ENCODE data around the gene WWOX. TPM values are rescaled to one million over a fixed set of nuclear protein-coding genes. Genes with fewer than 3 reads are reported as not detected.

The WWOX gene
- polyA plus RNA-seq, 1 donor (not counting 4 experiments of a cell fraction or from before 2014, with no cell fraction given): 5.1 TPM

DNA sequence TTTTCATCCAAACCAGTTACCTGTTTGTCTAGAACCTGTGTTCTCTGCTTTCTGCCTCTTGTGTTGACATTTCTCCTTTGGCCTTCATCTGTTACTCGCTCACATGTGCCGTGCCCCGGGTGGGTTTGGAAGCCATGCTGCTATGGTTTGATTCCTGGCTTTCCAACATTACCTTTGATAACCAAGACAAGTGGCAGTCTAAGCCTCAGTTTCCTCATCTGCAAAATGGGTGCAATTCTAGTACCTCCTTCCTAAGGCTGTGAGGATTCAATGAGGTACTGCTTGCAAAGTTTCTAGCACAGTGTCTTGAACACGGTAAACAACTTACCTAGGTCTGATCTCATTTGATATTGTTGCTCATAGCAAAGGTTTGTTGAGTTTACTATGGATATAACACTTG, 665.0 kb downstream of the WWOX start:
- DNase-seq (ENCODE audit: low read depth, low spot score): no peak
- Histone ChIP-seq H3K9me3 (ENCODE audit: control insufficient read depth, low read depth, low read length) (no peaks in the 10 kb centered on the region), H3K9ac (ENCODE audit: control insufficient read depth, extremely low read depth, insufficient read depth, low read length) (no peak overlapping the region), H2AFZ (ENCODE audit: control insufficient read depth, low read length) (no peak overlapping the region), H3K36me3 (ENCODE audit: control insufficient read depth in 2 of 2, extremely low read depth in 1 of 2, insufficient read depth in 2 of 2, low read length in 2 of 2) (no peaks in the 10 kb centered on the region), H3K9me1 (ENCODE audit: control insufficient read depth, extremely low read depth, insufficient read depth, low read length) (no peaks in the 10 kb centered on the region), H3K27ac (ENCODE audit: control insufficient read depth, insufficient read depth, low read length) (no peak overlapping the region), H3K4me1 (ENCODE audit: control insufficient read depth, extremely low read depth, insufficient read depth, low read length) (no peaks in the 10 kb centered on the region), H4K20me1 (ENCODE audit: control insufficient read depth, extremely low read depth, insufficient read depth, low read length) (no peaks in the 10 kb centered on the region), H3K4me3 (ENCODE audit: control insufficient read depth in 2 of 3, extremely low read depth in 1 of 3, insufficient read depth in 2 of 3, low read depth in 1 of 3, low read length in 3 of 3) (no peak overlapping the region), H3K4me2 (ENCODE audit: control insufficient read depth, extremely low read depth, insufficient read depth, low read depth, low read length) (no peak overlapping the region), H3K79me2 (ENCODE audit: control insufficient read depth, insufficient read depth, low read length) (no peaks in the 10 kb centered on the region), H3K27me3 (ENCODE audit: control insufficient read depth, extremely low read depth, insufficient read depth, low read length) (no peaks in the 10 kb centered on the region)
- FAIRE-seq: no peak
- dilution Hi-C loops (cut with MboI; ENCODE audit: extremely low pct_ligation_motif_present, low sequenced_read_pairs): no loop called here
- no peak for TF ChIP-seq EZH2 (IDR thresholded peaks at IDR 0.05; ENCODE audit: low read length)
- TF ChIP-seq, protein P1, sequence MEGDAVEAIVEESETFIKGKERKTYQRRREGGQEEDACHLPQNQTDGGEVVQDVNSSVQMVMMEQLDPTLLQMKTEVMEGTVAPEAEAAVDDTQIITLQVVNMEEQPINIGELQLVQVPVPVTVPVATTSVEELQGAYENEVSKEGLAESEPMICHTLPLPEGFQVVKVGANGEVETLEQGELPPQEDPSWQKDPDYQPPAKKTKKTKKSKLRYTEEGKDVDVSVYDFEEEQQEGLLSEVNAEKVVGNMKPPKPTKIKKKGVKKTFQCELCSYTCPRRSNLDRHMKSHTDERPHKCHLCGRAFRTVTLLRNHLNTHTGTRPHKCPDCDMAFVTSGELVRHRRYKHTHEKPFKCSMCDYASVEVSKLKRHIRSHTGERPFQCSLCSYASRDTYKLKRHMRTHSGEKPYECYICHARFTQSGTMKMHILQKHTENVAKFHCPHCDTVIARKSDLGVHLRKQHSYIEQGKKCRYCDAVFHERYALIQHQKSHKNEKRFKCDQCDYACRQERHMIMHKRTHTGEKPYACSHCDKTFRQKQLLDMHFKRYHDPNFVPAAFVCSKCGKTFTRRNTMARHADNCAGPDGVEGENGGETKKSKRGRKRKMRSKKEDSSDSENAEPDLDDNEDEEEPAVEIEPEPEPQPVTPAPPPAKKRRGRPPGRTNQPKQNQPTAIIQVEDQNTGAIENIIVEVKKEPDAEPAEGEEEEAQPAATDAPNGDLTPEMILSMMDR (optimal IDR thresholded peaks at IDR 0.05 in 1 of 3, IDR thresholded peaks at IDR 0.05 in 1 of 3, conservative IDR thresholded peaks at IDR 0.05 in 1 of 3; ENCODE audit: extremely low read depth in 1 of 3, insufficient read depth in 2 of 3, low read length in 3 of 3): no peak

DNA sequence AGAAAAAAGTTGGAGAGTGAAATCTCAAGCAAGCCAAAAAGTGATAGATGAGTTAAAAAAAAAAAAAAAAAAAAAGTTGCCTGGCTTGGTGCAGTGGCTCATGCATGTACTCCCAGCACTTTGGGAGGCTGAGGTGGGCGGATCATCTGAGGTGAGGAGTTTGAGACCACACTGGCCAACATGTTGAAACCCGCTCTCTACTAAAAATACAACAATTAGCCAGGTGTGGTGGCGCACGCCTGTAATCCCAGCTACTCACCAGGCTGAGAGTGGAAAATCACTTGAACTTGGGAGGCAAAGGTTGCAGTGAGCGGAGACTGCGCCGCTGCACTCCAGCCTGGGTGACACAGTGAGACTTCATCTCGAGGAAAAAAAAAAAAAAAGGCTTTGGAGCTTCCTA, 668.8 kb downstream of the WWOX start:
- no peaks in the 10 kb centered on the region for H3K27me3 ChIP-seq (ENCODE audit: control insufficient read depth, extremely low read depth, insufficient read depth, low read length)
- no peak overlapping the region for H3K4me3 ChIP-seq (ENCODE audit: control insufficient read depth in 2 of 3, extremely low read depth in 1 of 3, insufficient read depth in 2 of 3, low read depth in 1 of 3, low read length in 3 of 3)
- no peaks in the 10 kb centered on the region for H4K20me1 ChIP-seq (ENCODE audit: control insufficient read depth, extremely low read depth, insufficient read depth, low read length)
- H3K36me3 ChIP-seq (ENCODE audit: control insufficient read depth in 2 of 2, extremely low read depth in 1 of 2, insufficient read depth in 2 of 2, low read length in 2 of 2): no peaks in the 10 kb centered on the region
- H3K79me2 ChIP-seq (ENCODE audit: control insufficient read depth, insufficient read depth, low read length): no peaks in the 10 kb centered on the region
- H3K4me2 ChIP-seq (ENCODE audit: control insufficient read depth, extremely low read depth, insufficient read depth, low read depth, low read length): no peak overlapping the region
- no peak for DNase-seq (ENCODE audit: low read depth, low spot score)
- no peak for TF ChIP-seq EZH2 (IDR thresholded peaks at IDR 0.05; ENCODE audit: low read length)
- TF ChIP-seq, protein P1 (optimal IDR thresholded peaks at IDR 0.05 in 1 of 3, IDR thresholded peaks at IDR 0.05 in 1 of 3, conservative IDR thresholded peaks at IDR 0.05 in 1 of 3; ENCODE audit: extremely low read depth in 1 of 3, insufficient read depth in 2 of 3, low read length in 3 of 3): no peak
- no peak overlapping the region for H3K27ac ChIP-seq (ENCODE audit: control insufficient read depth, insufficient read depth, low read length)
- no peaks in the 10 kb centered on the region for H3K4me1 ChIP-seq (ENCODE audit: control insufficient read depth, extremely low read depth, insufficient read depth, low read length)
- FAIRE-seq: no peak
- no peaks in the 10 kb centered on the region for H3K9me1 ChIP-seq (ENCODE audit: control insufficient read depth, extremely low read depth, insufficient read depth, low read length)
- H3K9ac ChIP-seq (ENCODE audit: control insufficient read depth, extremely low read depth, insufficient read depth, low read length): no peak overlapping the region
- H2AFZ ChIP-seq (ENCODE audit: control insufficient read depth, low read length): no peak overlapping the region
- H3K9me3 ChIP-seq (ENCODE audit: control insufficient read depth, low read depth, low read length): no peaks in the 10 kb centered on the region
- dilution Hi-C loops (cut with MboI; ENCODE audit: extremely low pct_ligation_motif_present, low sequenced_read_pairs): no loop called here

Data from keratinocyte (primary cell).